Measurements from ENCODE around the gene RASA3. TPM values are rescaled to one million over a fixed set of nuclear protein-coding genes. Genes with fewer than 3 reads are reported as not detected.
"Not testable (repeated sequence)": the region's sequence is repeated elsewhere in the genome, so short reads cannot be mapped to it uniquely, and the experiment has no call there.

RASA3 gene
- total RNA-seq, 1 donor from 2014 or later = 17.3 TPM

DNA sequence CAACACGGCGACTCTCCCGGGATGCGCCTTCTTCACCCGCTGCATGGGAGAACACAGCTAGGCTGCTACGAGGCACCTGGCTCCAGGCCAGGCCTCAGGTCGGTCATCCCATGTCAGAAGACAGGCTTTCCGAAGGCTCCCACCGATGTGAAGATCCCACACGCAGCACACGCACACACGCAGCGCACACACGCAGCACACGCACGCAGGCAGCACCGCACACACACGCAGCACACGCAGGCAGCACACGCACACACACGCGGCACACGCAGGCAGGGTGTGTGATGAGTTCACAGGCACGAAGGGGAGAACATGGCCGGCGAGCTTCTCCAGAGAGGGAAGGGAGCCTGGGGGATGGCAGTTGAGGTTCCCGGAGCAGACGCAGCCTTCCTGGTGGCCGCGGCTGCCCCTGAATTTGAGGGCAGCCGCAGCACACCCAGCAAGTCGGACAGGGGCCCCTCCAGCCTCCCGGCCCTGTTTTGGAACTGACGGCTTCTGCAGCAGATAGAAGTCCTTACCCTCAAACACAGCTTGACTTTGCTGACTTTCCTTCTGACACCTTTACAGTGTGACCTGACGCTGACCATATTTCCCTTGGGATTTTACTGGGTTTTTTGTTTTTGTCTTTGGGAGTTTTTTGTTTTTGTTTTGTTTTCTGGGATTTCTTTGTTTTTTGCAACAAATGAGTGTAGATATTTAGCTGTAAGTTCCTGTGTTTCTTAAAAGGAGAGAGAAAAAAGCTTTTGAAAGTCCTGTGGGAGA, 55.9 kb downstream of the RASA3 start:
- H3K27me3 ChIP-seq = no peaks in the 10 kb centered on the region
- H3K4me1 ChIP-seq = peaks cover 8% of the 10 kb centered on the region
- peaks cover 5% of the 10 kb centered on the region for H3K36me3 ChIP-seq
- H3K9me3 ChIP-seq = no peaks in the 10 kb centered on the region
- ATAC-seq (no peak), DNase-seq (peak; percentile 50)
- H3K4me3 ChIP-seq = no peak overlapping the region
- no peak overlapping the region for H3K27ac ChIP-seq
- TF ChIP-seq, protein P1, sequence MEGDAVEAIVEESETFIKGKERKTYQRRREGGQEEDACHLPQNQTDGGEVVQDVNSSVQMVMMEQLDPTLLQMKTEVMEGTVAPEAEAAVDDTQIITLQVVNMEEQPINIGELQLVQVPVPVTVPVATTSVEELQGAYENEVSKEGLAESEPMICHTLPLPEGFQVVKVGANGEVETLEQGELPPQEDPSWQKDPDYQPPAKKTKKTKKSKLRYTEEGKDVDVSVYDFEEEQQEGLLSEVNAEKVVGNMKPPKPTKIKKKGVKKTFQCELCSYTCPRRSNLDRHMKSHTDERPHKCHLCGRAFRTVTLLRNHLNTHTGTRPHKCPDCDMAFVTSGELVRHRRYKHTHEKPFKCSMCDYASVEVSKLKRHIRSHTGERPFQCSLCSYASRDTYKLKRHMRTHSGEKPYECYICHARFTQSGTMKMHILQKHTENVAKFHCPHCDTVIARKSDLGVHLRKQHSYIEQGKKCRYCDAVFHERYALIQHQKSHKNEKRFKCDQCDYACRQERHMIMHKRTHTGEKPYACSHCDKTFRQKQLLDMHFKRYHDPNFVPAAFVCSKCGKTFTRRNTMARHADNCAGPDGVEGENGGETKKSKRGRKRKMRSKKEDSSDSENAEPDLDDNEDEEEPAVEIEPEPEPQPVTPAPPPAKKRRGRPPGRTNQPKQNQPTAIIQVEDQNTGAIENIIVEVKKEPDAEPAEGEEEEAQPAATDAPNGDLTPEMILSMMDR (IDR thresholded peaks at IDR 0.05) = no peak
- intact Hi-C loops (cut with DNase I) = no loop called here

DNA sequence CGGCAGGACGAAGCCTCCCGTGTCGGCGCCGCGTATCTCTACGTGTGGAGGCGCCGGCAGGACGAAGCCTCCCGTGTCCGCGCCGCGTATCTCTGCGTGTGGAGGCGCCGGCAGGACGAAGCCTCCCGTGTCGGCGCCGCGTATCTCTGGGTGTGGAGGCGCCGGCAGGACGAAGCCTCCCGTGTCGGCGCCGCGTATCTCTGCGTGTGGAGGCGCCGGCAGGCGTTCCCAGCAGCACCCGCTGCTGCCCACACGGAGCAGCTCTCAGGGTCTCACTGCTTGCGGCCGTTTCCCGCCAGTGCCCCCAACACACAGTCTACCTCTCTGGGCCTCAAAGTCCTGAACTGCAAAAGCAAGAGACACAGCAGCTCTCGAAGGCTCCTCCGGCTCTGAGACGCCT, 56.6 kb downstream of the RASA3 start:
- H3K27ac ChIP-seq; H3K4me3 ChIP-seq; H3K27me3 ChIP-seq; H3K4me1 ChIP-seq; H3K36me3 ChIP-seq; H3K9me3 ChIP-seq; ATAC-seq; intact Hi-C loops (cut with DNase I): not testable (repeated sequence)
- DNase-seq = peak; percentile 37

DNA sequence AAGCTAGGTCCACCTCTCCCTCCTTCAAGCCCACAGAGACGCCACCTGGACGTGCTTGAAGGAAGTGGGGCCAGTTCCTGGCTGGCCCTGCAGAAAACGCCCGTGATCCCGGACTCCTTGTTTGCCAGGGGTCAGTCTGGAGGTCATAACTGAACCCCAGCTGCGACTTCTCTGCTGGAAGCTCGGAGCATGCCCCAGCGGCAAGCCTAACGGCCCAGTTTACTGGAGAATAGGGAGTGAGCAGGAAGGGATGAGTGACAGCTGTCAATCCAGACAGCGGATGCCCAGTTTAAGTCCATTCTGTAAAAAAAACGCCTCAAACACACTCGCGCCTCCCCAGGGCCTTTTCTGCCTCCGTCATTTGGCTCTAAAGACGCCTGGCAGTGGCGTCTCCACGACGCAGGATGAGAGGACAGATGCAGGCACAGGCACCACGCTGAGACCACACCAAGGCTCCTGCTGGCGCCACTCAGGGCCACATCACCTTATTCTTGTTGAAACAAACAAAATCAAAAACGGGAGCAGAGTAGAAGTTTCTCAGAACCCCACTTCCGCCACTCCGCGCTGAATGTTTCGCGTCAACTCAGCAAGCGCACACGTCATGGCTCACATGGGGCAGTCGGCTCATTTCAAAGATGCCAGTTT, 57.6 kb downstream of the RASA3 start:
- H3K9me3 ChIP-seq = no peaks in the 10 kb centered on the region
- H3K36me3 ChIP-seq = peaks cover 5% of the 10 kb centered on the region
- peaks cover 8% of the 10 kb centered on the region for H3K4me1 ChIP-seq
- intact Hi-C loops (cut with DNase I) = no loop called here
- H3K27me3 ChIP-seq = no peaks in the 10 kb centered on the region
- H3K27ac ChIP-seq = no peak overlapping the region
- no peak overlapping the region for H3K4me3 ChIP-seq
- TF ChIP-seq, protein P1 (IDR thresholded peaks at IDR 0.05) = no peak
- DNase-seq (peak; percentile 47), ATAC-seq (no peak)

DNA sequence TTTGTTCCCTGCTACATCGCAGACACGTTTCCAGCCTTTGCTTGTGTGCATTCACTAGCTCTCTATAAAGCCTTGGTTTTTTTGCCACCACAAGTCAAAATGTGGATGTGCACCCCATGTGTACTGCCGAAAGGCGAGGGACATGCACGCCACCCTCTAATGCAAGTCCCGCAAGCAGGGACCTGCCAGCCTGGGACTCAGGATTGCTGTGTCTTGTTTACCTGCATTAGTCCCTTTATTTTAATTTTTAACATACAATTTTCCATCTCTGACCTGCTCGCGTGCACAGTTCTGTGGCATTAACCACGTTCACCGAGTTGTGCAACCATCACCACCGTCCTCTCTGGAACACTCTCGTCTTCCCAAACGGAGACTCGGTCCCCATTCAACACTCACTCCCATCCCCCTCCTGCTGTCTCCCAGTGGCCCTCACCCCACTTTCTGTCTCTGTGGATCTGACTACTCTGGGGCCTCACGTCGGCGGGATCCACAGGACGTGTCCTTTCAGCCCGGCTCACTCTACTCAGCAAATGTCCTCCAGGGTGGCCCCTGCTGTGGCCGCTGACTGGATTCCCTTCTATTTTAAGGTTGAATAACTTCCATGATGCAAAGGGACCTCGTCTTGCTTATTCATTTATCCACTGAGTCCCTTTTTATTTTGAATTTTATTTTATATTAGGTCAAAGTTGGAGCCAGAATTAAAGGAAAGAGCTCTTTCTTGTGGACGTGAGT, 58.4 kb downstream of the RASA3 start:
- ATAC-seq (no peak), DNase-seq (peak; percentile 40)
- no peaks in the 10 kb centered on the region for H3K27me3 ChIP-seq
- intact Hi-C loops (cut with DNase I) = no loop called here
- no peaks in the 10 kb centered on the region for H3K9me3 ChIP-seq
- H3K27ac ChIP-seq = no peak overlapping the region
- no peak overlapping the region for H3K4me3 ChIP-seq
- TF ChIP-seq, protein P1 (IDR thresholded peaks at IDR 0.05) = no peak
- peaks cover 9% of the 10 kb centered on the region for H3K4me1 ChIP-seq
- H3K36me3 ChIP-seq = peaks cover 5% of the 10 kb centered on the region

DNA sequence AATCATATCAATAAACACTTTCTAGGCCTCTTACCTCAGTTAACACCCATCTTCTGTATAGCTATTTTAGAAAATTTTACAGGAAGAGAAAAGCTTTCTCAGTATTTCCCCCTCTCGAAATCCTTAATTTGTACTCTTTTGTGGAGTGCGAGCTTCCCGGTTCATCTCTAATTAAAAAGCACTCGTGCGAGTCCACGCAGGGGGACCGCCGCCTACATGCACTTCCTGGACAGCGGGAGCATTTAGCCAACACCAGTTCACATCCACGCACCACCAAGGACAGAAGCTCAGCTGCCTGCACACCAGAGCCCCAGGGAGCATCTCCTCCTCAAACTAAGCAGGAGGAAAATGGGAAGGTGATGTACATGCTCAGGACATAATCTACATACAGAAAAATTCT, 60.0 kb downstream of the RASA3 start:
- Histone ChIP-seq H3K27me3 (no peaks in the 10 kb centered on the region), H3K4me1 (peaks cover 18% of the 10 kb centered on the region), H3K4me3 (no peak overlapping the region), H3K9me3 (no peaks in the 10 kb centered on the region), H3K36me3 (peaks cover 5% of the 10 kb centered on the region), H3K27ac (no peak overlapping the region)
- peak; percentile 22 for DNase-seq
- TF ChIP-seq, protein P1 (IDR thresholded peaks at IDR 0.05) = no peak
- no peak for ATAC-seq
- intact Hi-C loops (cut with DNase I) = no loop called here

DNA sequence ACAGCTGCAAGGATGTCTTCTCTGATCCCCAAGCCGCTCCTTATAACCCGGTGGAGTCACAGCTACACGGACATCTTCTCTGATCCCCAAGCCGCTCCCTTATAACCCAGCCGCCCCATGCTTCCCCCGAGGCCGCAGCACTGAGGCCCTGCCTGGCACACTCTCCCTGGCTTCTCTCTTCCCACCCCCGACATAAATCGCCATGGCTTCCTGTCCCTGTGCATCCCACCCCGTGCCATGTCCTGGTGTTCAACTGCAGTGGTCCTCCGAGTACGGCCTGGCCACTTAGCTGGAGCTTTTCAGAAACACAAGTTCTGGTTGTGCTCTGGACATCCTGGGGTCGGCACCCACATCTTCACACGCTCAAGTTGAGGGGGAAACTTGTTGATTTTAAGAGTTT, 60.4 kb downstream of the RASA3 start:
- TF ChIP-seq, protein P1 (IDR thresholded peaks at IDR 0.05) = no peak
- DNase-seq (peak; percentile 43), ATAC-seq (no peak)
- Histone ChIP-seq H3K4me1 (peaks cover 20% of the 10 kb centered on the region), H3K9me3 (no peaks in the 10 kb centered on the region), H3K27ac (no peak overlapping the region), H3K4me3 (no peak overlapping the region), H3K36me3 (peaks cover 5% of the 10 kb centered on the region), H3K27me3 (no peaks in the 10 kb centered on the region)
- intact Hi-C loops (cut with DNase I) = no loop called here

Measured in upper lobe of right lung (tissue), 1 donor.